GM23338 (cell line): Measurements from ENCODE around the gene DOCK2. TPM values are rescaled to one million over a fixed set of nuclear protein-coding genes. Genes with fewer than 3 reads are reported as not detected.

Experiments
- ATAC-seq: fragments of 200-7000 bp; cut with Tn5 transposase; 3 replicates; pipeline ENCODE4 v1.9.1; 2020
- DNase-seq: peaks from one replicate; pipeline ENCODE4 v3.0.0-alpha.2; 2015; ENCODE audit warnings: low spot score
- H2AFZ ChIP-seq: fragments of 200-600 bp; sonication (generic); 2 replicates; pipeline ENCODE4 v1.8.0; 2016; ENCODE audit warnings: antibody characterized with exemption, mild to moderate bottlenecking, moderate library complexity
- H3F3A ChIP-seq: fragments of 200-600 bp; sonication (generic); replicated peaks from 2 replicates; pipeline ENCODE4 v1.8.0; 2017; ENCODE audit warnings: antibody characterized with exemption, mixed run types, low read depth
- H3K27ac ChIP-seq: fragments of 200-600 bp; sonication (generic); 2 replicates; pipeline ENCODE4 v1.6.1; 2016; ENCODE audit warnings: low read depth
- H3K27me3 ChIP-seq: fragments of 200-600 bp; sonication (generic); 2 replicates; pipeline ENCODE4 v1.8.0; 2016; ENCODE audit warnings: mild to moderate bottlenecking, mixed run types, moderate library complexity; ENCODE audit not compliant: insufficient read depth
- H3K36me3 ChIP-seq: fragments of 200-600 bp; sonication (generic); 2 replicates; pipeline ENCODE4 v1.8.0; 2016; ENCODE audit warnings: mild to moderate bottlenecking; ENCODE audit not compliant: insufficient read depth
- H3K4me1 ChIP-seq: fragments of 200-600 bp; sonication (generic); 2 replicates; pipeline ENCODE4 v1.8.0; 2016; ENCODE audit warnings: mild to moderate bottlenecking, moderate library complexity; ENCODE audit not compliant: insufficient read depth
- H3K4me2 ChIP-seq: fragments of 200-600 bp; sonication (generic); 2 replicates; pipeline ENCODE4 v1.7.1; 2017; ENCODE audit warnings: mixed run types
- H3K4me3 ChIP-seq: fragments of 200-600 bp; sonication (generic); 2 replicates; pipeline ENCODE4 v1.6.1; 2016; ENCODE audit warnings: mixed run types
- H3K79me2 ChIP-seq: fragments of 200-600 bp; sonication (generic); replicated peaks from 2 replicates; pipeline ENCODE4 v1.8.0; 2017; ENCODE audit warnings: mild to moderate bottlenecking; ENCODE audit not compliant: insufficient read depth
- H3K9me2 ChIP-seq: fragments of 200-600 bp; sonication (generic); 2 replicates; pipeline ENCODE4 v1.8.0; 2017; ENCODE audit not compliant: insufficient read depth
- H4K20me1 ChIP-seq: fragments of 200-600 bp; sonication (generic); replicated peaks from 2 replicates; pipeline ENCODE4 v1.8.0; 2017; ENCODE audit warnings: mild to moderate bottlenecking; ENCODE audit not compliant: insufficient read depth
- H3K27ac Mint-ChIP-seq: 2 replicates; pipeline ENCODE4 v1.8.0; 2020; ENCODE audit warnings: inconsistent platforms, mild to moderate bottlenecking, moderate library complexity, mixed read lengths
- H3K27me3 Mint-ChIP-seq: 3 replicates; pipeline ENCODE4 v1.8.0; 2022; ENCODE audit warnings: low read depth, mild to moderate bottlenecking, moderate library complexity, mixed read lengths, inconsistent platforms; ENCODE audit not compliant: insufficient read depth, poor library complexity
- H3K36me3 Mint-ChIP-seq: 3 replicates; pipeline ENCODE4 v1.8.0; 2021; ENCODE audit warnings: low read depth, mild to moderate bottlenecking, inconsistent platforms, moderate library complexity, mixed read lengths
- H3K4me1 Mint-ChIP-seq: 3 replicates; pipeline ENCODE4 v1.8.0; 2020; ENCODE audit warnings: mild to moderate bottlenecking, inconsistent platforms, mixed read lengths
- H3K4me3 Mint-ChIP-seq: 3 replicates; pipeline ENCODE4 v1.8.0; 2021; ENCODE audit warnings: moderate library complexity, mild to moderate bottlenecking, inconsistent platforms, mixed read lengths
- H3K9me3 Mint-ChIP-seq: 3 replicates; pipeline ENCODE4 v1.8.0; 2020; ENCODE audit warnings: moderate library complexity, mild to moderate bottlenecking, inconsistent platforms, mixed read lengths
- EZH2 ChIP-seq: fragments of 200-600 bp; sonication (generic); IDR thresholded peaks from one replicate; pipeline ENCODE4 v1.8.0; 2017; ENCODE audit warnings: antibody characterized with exemption, mild to moderate bottlenecking, low read depth; ENCODE audit not compliant: unreplicated experiment
- EZH2phosphoT487 ChIP-seq: fragments of 200-600 bp; sonication (generic); IDR thresholded peaks from one replicate; pipeline ENCODE4 v1.8.1; 2018; ENCODE audit warnings: antibody characterized with exemption; ENCODE audit not compliant: unreplicated experiment
- JUNB ChIP-seq: IDR thresholded peaks from one replicate; pipeline ENCODE4 v1.6.1; 2016; ENCODE audit warnings: antibody characterized with exemption; ENCODE audit not compliant: unreplicated experiment
- NANOG ChIP-seq: IDR thresholded peaks from 2 replicates; pipeline ENCODE4 v1.6.1; 2016; ENCODE audit warnings: antibody characterized with exemption, borderline replicate concordance
- POLR2AphosphoS5 ChIP-seq: IDR thresholded peaks from 2 replicates; pipeline ENCODE4 v1.6.1; 2016; ENCODE audit warnings: antibody characterized with exemption, low read depth
- STAT1 ChIP-seq: IDR thresholded peaks from one replicate; pipeline ENCODE4 v1.6.1; 2016; ENCODE audit warnings: antibody characterized with exemption; ENCODE audit not compliant: unreplicated experiment
- ZNF114 ChIP-seq: fragments of 250-450 bp; sonication (Bioruptor Pico); IDR thresholded peaks from 2 replicates; pipeline ENCODE4 v1.5.0; 2020; ENCODE audit warnings: mild to moderate bottlenecking, moderate library complexity
- ZNF331 ChIP-seq: fragments of 250-450 bp; sonication (Bioruptor Pico); IDR thresholded peaks from 2 replicates; pipeline ENCODE4 v1.5.0; 2020; ENCODE audit warnings: low read depth, mild to moderate bottlenecking, moderate library complexity
- polyA plus RNA-seq: library from polyadenylated mRNA; unstranded; fragments of >200 nt; fragmentation: Nextera tagmentation; extraction: Ambion mirVana; gene quantifications from 2 replicates; pipeline ENCODE4 v1.2.1, GENCODE V29; 2016
- total RNA-seq: library from RNA; depleted of rRNA; stranded (reverse); fragments of >200 nt; shearing (Covaris generic); gene quantifications from 2 replicates; pipeline ENCODE4 v1.2.3, GENCODE V29; 2014
- TF ChIP-seq, protein P1 (sequence below), 2 experiments: fragments of 200-600 bp in 1 of 2; sonication (generic) in 1 of 2; conservative IDR thresholded peaks; 2 replicates each; pipeline versions ENCODE4 v1.5.1 to v1.6.1; 2016 to 2017; ENCODE audit warnings: antibody characterized with exemption in 2 of 2, low read depth in 2 of 2, mild to moderate bottlenecking in 2 of 2, moderate library complexity in 1 of 2
- TF ChIP-seq, protein P2 (sequence below): IDR thresholded peaks from 2 replicates; pipeline ENCODE4 v1.6.1; 2016; ENCODE audit warnings: antibody characterized with exemption
- TF ChIP-seq, protein P3 (sequence below): IDR thresholded peaks from one replicate; pipeline ENCODE4 v1.6.1; 2018; ENCODE audit warnings: antibody characterized with exemption; ENCODE audit not compliant: unreplicated experiment

Gene DOCK2
- total and polyA plus RNA-seq, 2 experiments from 2014 or later, result 3.7 to 9.4 TPM

DNA sequence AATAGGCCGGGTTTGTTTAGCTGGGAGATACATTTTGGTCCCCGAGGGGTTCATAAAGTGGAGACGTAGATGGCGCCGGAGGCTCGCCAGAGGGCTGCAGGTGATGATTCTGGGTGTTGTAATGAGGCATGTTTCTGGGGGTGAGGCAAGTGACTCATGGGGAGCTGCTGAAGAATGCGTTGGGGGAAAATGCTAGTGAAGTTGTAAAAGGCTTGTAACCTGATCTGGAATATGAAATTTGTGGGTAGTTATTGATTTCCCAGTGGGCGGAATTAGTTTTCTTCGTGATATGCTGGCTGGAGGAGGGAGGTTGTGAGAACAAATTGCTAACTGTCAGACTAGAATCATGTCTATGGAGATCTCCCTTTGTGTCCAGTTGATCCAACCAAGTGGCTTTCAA, 158.3 kb downstream of the DOCK2 start:
- no peaks in the 10 kb centered on the region for H3F3A ChIP-seq
- no peaks in the 10 kb centered on the region for H4K20me1 ChIP-seq
- no peak overlapping the region for H3K4me2 ChIP-seq
- TF ChIP-seq EZH2phosphoT487 (no peak), STAT1 (no peak), POLR2AphosphoS5 (no peak), ZNF114 (CRISPR knock-in tag) (no peak), EZH2 (no peak), NANOG (no peak), JUNB (no peak)
- TF ChIP-seq, protein P1, sequence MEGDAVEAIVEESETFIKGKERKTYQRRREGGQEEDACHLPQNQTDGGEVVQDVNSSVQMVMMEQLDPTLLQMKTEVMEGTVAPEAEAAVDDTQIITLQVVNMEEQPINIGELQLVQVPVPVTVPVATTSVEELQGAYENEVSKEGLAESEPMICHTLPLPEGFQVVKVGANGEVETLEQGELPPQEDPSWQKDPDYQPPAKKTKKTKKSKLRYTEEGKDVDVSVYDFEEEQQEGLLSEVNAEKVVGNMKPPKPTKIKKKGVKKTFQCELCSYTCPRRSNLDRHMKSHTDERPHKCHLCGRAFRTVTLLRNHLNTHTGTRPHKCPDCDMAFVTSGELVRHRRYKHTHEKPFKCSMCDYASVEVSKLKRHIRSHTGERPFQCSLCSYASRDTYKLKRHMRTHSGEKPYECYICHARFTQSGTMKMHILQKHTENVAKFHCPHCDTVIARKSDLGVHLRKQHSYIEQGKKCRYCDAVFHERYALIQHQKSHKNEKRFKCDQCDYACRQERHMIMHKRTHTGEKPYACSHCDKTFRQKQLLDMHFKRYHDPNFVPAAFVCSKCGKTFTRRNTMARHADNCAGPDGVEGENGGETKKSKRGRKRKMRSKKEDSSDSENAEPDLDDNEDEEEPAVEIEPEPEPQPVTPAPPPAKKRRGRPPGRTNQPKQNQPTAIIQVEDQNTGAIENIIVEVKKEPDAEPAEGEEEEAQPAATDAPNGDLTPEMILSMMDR (conservative IDR thresholded peaks at IDR 0.05; ENCODE audit: low read depth in 2 of 2), result peak; percentile 44 to 58
- TF ChIP-seq, protein P2, sequence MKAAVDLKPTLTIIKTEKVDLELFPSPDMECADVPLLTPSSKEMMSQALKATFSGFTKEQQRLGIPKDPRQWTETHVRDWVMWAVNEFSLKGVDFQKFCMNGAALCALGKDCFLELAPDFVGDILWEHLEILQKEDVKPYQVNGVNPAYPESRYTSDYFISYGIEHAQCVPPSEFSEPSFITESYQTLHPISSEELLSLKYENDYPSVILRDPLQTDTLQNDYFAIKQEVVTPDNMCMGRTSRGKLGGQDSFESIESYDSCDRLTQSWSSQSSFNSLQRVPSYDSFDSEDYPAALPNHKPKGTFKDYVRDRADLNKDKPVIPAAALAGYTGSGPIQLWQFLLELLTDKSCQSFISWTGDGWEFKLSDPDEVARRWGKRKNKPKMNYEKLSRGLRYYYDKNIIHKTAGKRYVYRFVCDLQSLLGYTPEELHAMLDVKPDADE, result no peak
- H3K9me2 ChIP-seq, result peaks cover 13% of the 10 kb centered on the region
- no peak overlapping the region for H3K27ac ChIP-seq
- no peak overlapping the region for H3K27ac Mint-ChIP-seq
- H2AFZ ChIP-seq, result no peak overlapping the region
- ATAC-seq (peak; percentile 50), DNase-seq (peak; percentile 32)
- no peaks in the 10 kb centered on the region for H3K36me3 ChIP-seq
- no peaks in the 10 kb centered on the region; the same call in 2 of the 3 replicates for H3K36me3 Mint-ChIP-seq
- H3K4me1 ChIP-seq, result peaks cover 17% of the 10 kb centered on the region
- H3K9me3 Mint-ChIP-seq, result no peaks in the 10 kb centered on the region; the same call in 2 of the 3 replicates
- H3K27me3 Mint-ChIP-seq, result no peaks in the 10 kb centered on the region
- peaks cover 22% of the 10 kb centered on the region; the same call in 2 of the 3 replicates for H3K4me1 Mint-ChIP-seq
- no peaks in the 10 kb centered on the region for H3K79me2 ChIP-seq
- H3K4me3 Mint-ChIP-seq, result no peak overlapping the region
- H3K27me3 ChIP-seq, result no peaks in the 10 kb centered on the region
- H3K4me3 ChIP-seq, result no peak overlapping the region

DNA sequence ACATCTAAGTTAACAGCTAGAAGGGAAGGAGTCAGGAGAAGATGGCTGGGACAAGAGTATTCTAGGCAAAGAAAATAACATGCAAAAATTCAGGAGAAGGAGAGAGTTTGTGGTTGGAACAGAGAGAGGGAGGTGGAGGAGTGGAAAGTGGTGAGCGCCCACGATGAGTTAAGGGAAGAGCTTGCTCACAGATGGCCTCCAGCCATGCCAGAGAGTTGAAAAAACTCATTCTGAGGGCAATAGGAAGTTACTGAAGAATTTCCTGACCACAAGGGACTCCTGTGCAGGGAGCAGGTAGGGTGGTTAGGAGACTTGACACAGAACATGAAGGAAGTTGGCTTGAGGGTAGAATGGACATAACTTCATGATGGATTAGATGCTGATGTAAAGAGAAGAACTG, 159.7 kb downstream of the DOCK2 start:
- no peak overlapping the region for H3K4me3 Mint-ChIP-seq
- no peaks in the 10 kb centered on the region; the same call in 2 of the 3 replicates for H3K36me3 Mint-ChIP-seq
- H3K27ac Mint-ChIP-seq, result no peak overlapping the region
- no peak for TF ChIP-seq POLR2AphosphoS5
- no peak for TF ChIP-seq ZNF331 (CRISPR knock-in tag)
- TF ChIP-seq JUNB, result no peak
- TF ChIP-seq, protein P1 (conservative IDR thresholded peaks at IDR 0.05; ENCODE audit: low read depth in 2 of 2), result no peak
- TF ChIP-seq EZH2, result no peak
- TF ChIP-seq, protein P3, sequence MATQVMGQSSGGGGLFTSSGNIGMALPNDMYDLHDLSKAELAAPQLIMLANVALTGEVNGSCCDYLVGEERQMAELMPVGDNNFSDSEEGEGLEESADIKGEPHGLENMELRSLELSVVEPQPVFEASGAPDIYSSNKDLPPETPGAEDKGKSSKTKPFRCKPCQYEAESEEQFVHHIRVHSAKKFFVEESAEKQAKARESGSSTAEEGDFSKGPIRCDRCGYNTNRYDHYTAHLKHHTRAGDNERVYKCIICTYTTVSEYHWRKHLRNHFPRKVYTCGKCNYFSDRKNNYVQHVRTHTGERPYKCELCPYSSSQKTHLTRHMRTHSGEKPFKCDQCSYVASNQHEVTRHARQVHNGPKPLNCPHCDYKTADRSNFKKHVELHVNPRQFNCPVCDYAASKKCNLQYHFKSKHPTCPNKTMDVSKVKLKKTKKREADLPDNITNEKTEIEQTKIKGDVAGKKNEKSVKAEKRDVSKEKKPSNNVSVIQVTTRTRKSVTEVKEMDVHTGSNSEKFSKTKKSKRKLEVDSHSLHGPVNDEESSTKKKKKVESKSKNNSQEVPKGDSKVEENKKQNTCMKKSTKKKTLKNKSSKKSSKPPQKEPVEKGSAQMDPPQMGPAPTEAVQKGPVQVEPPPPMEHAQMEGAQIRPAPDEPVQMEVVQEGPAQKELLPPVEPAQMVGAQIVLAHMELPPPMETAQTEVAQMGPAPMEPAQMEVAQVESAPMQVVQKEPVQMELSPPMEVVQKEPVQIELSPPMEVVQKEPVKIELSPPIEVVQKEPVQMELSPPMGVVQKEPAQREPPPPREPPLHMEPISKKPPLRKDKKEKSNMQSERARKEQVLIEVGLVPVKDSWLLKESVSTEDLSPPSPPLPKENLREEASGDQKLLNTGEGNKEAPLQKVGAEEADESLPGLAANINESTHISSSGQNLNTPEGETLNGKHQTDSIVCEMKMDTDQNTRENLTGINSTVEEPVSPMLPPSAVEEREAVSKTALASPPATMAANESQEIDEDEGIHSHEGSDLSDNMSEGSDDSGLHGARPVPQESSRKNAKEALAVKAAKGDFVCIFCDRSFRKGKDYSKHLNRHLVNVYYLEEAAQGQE, result no peak
- no peak for TF ChIP-seq STAT1
- TF ChIP-seq, protein P2, result no peak
- TF ChIP-seq NANOG, result no peak
- TF ChIP-seq ZNF114 (CRISPR knock-in tag), result no peak

More for the DNA sequence above, 159.7 kb downstream of the DOCK2 start:
- Histone ChIP-seq H3K27me3 (no peaks in the 10 kb centered on the region), H3F3A (no peaks in the 10 kb centered on the region), H2AFZ (no peak overlapping the region), H3K79me2 (no peaks in the 10 kb centered on the region), H3K4me3 (no peak overlapping the region), H3K9me2 (peaks cover 13% of the 10 kb centered on the region), H3K27ac (no peak overlapping the region), H3K36me3 (no peaks in the 10 kb centered on the region), H4K20me1 (no peaks in the 10 kb centered on the region), H3K4me1 (peaks cover 17% of the 10 kb centered on the region), H3K4me2 (no peak overlapping the region)
- DNase-seq (no peak), ATAC-seq (no peak)
- peaks cover 22% of the 10 kb centered on the region; the same call in 2 of the 3 replicates for H3K4me1 Mint-ChIP-seq
- H3K9me3 Mint-ChIP-seq, result no peaks in the 10 kb centered on the region; the same call in 2 of the 3 replicates
- H3K27me3 Mint-ChIP-seq, result no peaks in the 10 kb centered on the region
